K562 (cell line): ENCODE data around the gene GSK3B. TPM values are rescaled to one million over a fixed set of nuclear protein-coding genes. Genes with fewer than 3 reads are reported as not detected.

Experiments
- ATAC-seq: fragments of 200-7000 bp; cut with Tn5 transposase; 3 replicates; pipeline ENCODE4 v1.9.1; 2020; ENCODE audit warnings: moderate library complexity
- BruUV-seq: library from RNA; stranded (reverse); fragments of 400-500 nt; replicated peaks from 2 replicates; lab custom pipeline; 2021; lab: Mats Ljungman, UMichigan
- CTCF ChIA-PET: fragments of 300-600 bp; formaldehyde crosslinking; extraction: SDS; loops from one replicate; lab custom pipeline; 2021; ENCODE audit warnings: low intra/inter-chr PET ratio; lab: Yijun Ruan, JAX
- POLR2A ChIA-PET: fragments of 300-600, 350-650 bp; sonication (Branson Sonifier 250); formaldehyde crosslinking; extraction: SDS; loops from one replicate; lab custom pipeline; 2021; ENCODE audit warnings: antibody characterized with exemption, inconsistent platforms; lab: Yijun Ruan, JAX
- DNase-seq, 4 experiments: peaks; one replicate each; pipeline versions ENCODE4 v3.0.0 to v3.0.0-alpha.2; 2011 to 2018; ENCODE audit warnings: low spot score in 3 of 4, mixed read lengths in 3 of 4; ENCODE audit errors: extremely low read depth in 1 of 4
- FAIRE-seq: peaks from 2 replicates; lab custom pipeline; 2011; peaks lifted over from hg19 to GRCh38; lab: Jason Lieb, UNC
- H2AFZ ChIP-seq: 2 replicates; pipeline ENCODE4 v1.6.0; 2011; ENCODE audit warnings: low read depth, low read length, control low read depth, inconsistent platforms
- H3K27ac ChIP-seq: fragments of 200-600 bp; 3 replicates; pipeline ENCODE4 v1.8.0; 2011; ENCODE audit warnings: low read depth, mild to moderate bottlenecking, control low read depth, inconsistent platforms, low read length, moderate library complexity, mixed read lengths; ENCODE audit errors: extremely low read depth
- H3K27me3 ChIP-seq, 2 experiments: fragments of 300-600 bp in 1 of 2; 2 replicates in 1 of 2; 3 replicates in 1 of 2; pipeline versions ENCODE4 v1.6.0 to v1.8.0; 2011; ENCODE audit warnings: inconsistent platforms in 2 of 2, low read length in 2 of 2, mild to moderate bottlenecking in 1 of 2, mixed read lengths in 1 of 2, moderate library complexity in 1 of 2; ENCODE audit not compliant: control insufficient read depth in 2 of 2, insufficient read depth in 2 of 2
- H3K36me3 ChIP-seq: fragments of 300-600 bp; 3 replicates; pipeline ENCODE4 v1.8.0; 2011; ENCODE audit warnings: mild to moderate bottlenecking, low read length, inconsistent platforms; ENCODE audit not compliant: control insufficient read depth, insufficient read depth
- H3K4me1 ChIP-seq, 2 experiments: fragments of 200-600 bp in 1 of 2; replicated peaks in 1 of 2; 2 replicates in 1 of 2; 3 replicates in 1 of 2; pipeline versions ENCODE4 v1.5.1 to v1.8.0; 2011; ENCODE audit warnings: inconsistent platforms in 2 of 2, low read length in 2 of 2, mild to moderate bottlenecking in 1 of 2, mixed read lengths in 1 of 2, moderate library complexity in 1 of 2; ENCODE audit not compliant: control insufficient read depth in 2 of 2, insufficient read depth in 2 of 2
- H3K4me2 ChIP-seq: 2 replicates; pipeline ENCODE4 v1.6.1; 2011; ENCODE audit warnings: low read length, control low read depth, inconsistent platforms, mixed read lengths; ENCODE audit not compliant: insufficient read depth
- H3K4me3 ChIP-seq: fragments of 200-600 bp; sonication (generic), shearing (Covaris generic); 2 replicates; pipeline ENCODE4 v1.5.1; 2016; ENCODE audit warnings: control low read depth, inconsistent platforms
- H3K79me2 ChIP-seq: fragments of 200-600 bp; 3 replicates; pipeline ENCODE4 v1.8.0; 2011; ENCODE audit warnings: low read length, inconsistent platforms; ENCODE audit not compliant: control insufficient read depth, insufficient read depth
- H3K9ac ChIP-seq, 2 experiments: 2 replicates each; pipeline versions ENCODE4 v1.6.0 to v1.6.1; 2011; ENCODE audit warnings: low read depth in 2 of 2, low read length in 2 of 2, control low read depth in 1 of 2, inconsistent platforms in 1 of 2, mild to moderate bottlenecking in 1 of 2, mixed read lengths in 1 of 2; ENCODE audit not compliant: insufficient read depth in 1 of 2
- H3K9me1 ChIP-seq: one replicate; pipeline ENCODE4 v1.6.0; 2011; ENCODE audit warnings: inconsistent platforms, mild to moderate bottlenecking, low read length, moderate library complexity; ENCODE audit not compliant: control insufficient read depth, insufficient read depth
- H3K9me3 ChIP-seq: replicated peaks from 2 replicates; pipeline ENCODE4 v1.5.1; 2011; ENCODE audit warnings: low read depth, low read length, inconsistent platforms; ENCODE audit not compliant: control insufficient read depth, insufficient read depth
- H4K20me1 ChIP-seq: replicated peaks from 2 replicates; pipeline ENCODE4 v1.6.1; 2011; ENCODE audit warnings: low read length, inconsistent platforms, mixed read lengths; ENCODE audit not compliant: control insufficient read depth, insufficient read depth
- CC2D1A ChIP-seq: fragments of 450-650 bp; IDR thresholded peaks from 2 replicates; pipeline ENCODE4 v1.6.1; 2017; ENCODE audit warnings: mild to moderate bottlenecking
- ELF1 ChIP-seq: fragments of 200-800 bp; sonication (Bioruptor generic); IDR thresholded peaks from 2 replicates; pipeline ENCODE4 v1.6.1; 2016; ENCODE audit warnings: missing genetic modification characterization, missing compliant biosample characterization
- NELFE ChIP-seq: IDR thresholded peaks from 2 replicates; pipeline ENCODE4 v1.6.1; 2011; ENCODE audit warnings: mild to moderate bottlenecking; ENCODE audit not compliant: insufficient read depth, insufficient read length
- SPI1 ChIP-seq: IDR thresholded peaks from 2 replicates; pipeline ENCODE4 v1.6.1; 2011; ENCODE audit warnings: low read depth, low read length, control low read depth, borderline replicate concordance
- WGBS: fragments of 100-300 bp; shearing (Covaris generic); methylation state at CpG from one replicate; pipeline ENCODE4 v1.1.6; 2016; ENCODE audit warnings: low coverage, mixed read lengths; ENCODE audit not compliant: insufficient coverage; ENCODE audit errors: missing lambda C conversion rate; 5-methylcytosine and 5-hydroxymethylcytosine counted together
- in situ Hi-C: fragments of 300-500 bp; cut with MboI; formaldehyde crosslinking; loops from 4 replicates; pipeline ENCODE4 v1.15.0; 2018; ENCODE audit warnings: inconsistent platforms, mixed read lengths
- intact Hi-C: fragments of 100-400 bp; cut with micrococcal nuclease; formaldehyde crosslinking; loops from 2 replicates; pipeline ENCODE4 v1.14.2; 2022
- polyA plus RNA-seq, 8 experiments: library from polyadenylated mRNA; depleted of rRNA in 4 of 8; stranded (reverse) in 5 of 8; unstranded in 3 of 8; fragments of >200 nt; fragmentation: Nextera tagmentation in 2 of 8; fragmentation: Illumina TruSeq in 1 of 8; extraction: Ambion mirVana in 2 of 8; extraction: Trizol in 1 of 8; gene quantifications; 2 replicates each; pipeline versions ENCODE4 v1.2.1 to v1.2.3, GENCODE V29; 2011 to 2014; ENCODE audit warnings: inconsistent platforms in 1 of 8, missing spikeins in 1 of 8
- total RNA-seq, 7 experiments: library from RNA; depleted of rRNA in 6 of 7; stranded (reverse); fragments of >200 nt in 6 of 7; fragmentation: Illumina TruSeq in 2 of 7; extraction: Trizol in 2 of 7; gene quantifications; 2 replicates each; pipeline versions ENCODE4 v1.2.1 to v1.2.3, GENCODE V29; 2011 to 2021; ENCODE audit warnings: low replicate concordance in 1 of 7
- TF ChIP-seq, protein P1 (sequence below), 3 experiments: IDR thresholded peaks in 2 of 3; conservative IDR thresholded peaks in 1 of 3; 2 replicates each; pipeline ENCODE4 v1.5.1; 2011 to 2012; ENCODE audit warnings: low read length in 3 of 3, mild to moderate bottlenecking in 3 of 3, control low read depth in 2 of 3, improper control_type of control experiment in 1 of 3, inconsistent platforms in 1 of 3, low read depth in 1 of 3, mixed read lengths in 1 of 3, moderate library complexity in 1 of 3; ENCODE audit not compliant: insufficient read depth in 2 of 3
- TF ChIP-seq, protein P2 (sequence below): sonication (generic); formaldehyde crosslinking; IDR thresholded peaks from 2 replicates; pipeline ENCODE4 v1.9.0; 2022; ENCODE audit warnings: mild to moderate bottlenecking, missing genetic modification reagents
- TF ChIP-seq, protein P3 (sequence below): IDR thresholded peaks from 2 replicates; pipeline ENCODE4 v1.6.1; 2014; ENCODE audit warnings: antibody characterized with exemption
- TF ChIP-seq, protein P4 (sequence below), 2 experiments: IDR thresholded peaks; 2 replicates each; pipeline ENCODE4 v1.6.1; 2012; ENCODE audit warnings: improper control_type of control experiment in 2 of 2, low read depth in 2 of 2, low read length in 2 of 2, borderline replicate concordance in 1 of 2

GSK3B gene
- total and polyA plus RNA-seq, 9 of the 15 experiments (the other 6 are each of a cell fraction or from before 2014, with no cell fraction given) = 4.7 to 25.0 (median 18.7) TPM

DNA sequence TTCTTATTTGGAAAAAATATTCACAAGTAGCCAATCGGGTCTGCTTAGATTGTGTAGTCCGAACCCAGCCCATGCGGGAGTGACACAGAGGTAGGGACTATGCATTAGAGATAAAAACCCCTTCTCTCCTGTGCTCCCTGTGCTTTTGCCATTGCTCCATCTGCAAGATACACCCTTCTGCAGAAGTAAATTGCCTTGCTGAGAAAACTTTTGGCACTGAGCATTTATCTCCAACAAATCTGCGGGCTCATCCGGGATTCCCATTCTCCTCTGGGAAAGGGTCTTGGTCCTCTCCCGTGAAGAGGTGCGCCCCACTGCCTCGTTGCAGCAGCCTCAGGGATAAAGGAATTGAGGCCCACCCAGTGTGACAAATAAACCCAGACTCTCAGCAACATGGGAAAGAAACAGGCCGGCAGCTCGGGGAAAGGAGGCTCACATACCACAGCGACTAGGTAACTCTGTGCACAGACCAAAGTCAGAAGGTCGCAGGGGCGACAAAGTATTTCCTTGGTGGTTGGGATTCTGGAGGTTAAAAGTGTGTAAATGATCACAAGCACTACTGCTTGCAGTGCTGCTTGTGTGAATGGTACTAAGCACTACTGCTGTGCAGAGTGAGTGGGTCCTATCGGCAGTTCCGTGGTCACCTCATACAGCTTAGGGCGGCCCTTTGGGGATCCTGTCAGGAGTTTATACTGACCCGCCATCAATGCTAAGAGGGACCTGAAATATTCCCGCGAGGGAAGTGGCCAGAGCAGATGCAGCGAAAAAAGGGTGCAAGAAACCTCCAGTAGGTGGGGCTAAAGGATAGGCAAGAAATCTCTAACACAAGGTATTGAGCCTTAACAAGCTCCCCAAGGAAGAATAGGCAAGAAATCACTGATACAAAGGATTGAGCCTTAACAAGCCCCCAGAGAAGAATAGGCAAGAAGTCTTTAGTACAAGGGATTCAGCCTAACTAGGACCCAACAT lies 54.3 kb downstream of the GSK3B start (continued):
- TF ChIP-seq, protein P1, sequence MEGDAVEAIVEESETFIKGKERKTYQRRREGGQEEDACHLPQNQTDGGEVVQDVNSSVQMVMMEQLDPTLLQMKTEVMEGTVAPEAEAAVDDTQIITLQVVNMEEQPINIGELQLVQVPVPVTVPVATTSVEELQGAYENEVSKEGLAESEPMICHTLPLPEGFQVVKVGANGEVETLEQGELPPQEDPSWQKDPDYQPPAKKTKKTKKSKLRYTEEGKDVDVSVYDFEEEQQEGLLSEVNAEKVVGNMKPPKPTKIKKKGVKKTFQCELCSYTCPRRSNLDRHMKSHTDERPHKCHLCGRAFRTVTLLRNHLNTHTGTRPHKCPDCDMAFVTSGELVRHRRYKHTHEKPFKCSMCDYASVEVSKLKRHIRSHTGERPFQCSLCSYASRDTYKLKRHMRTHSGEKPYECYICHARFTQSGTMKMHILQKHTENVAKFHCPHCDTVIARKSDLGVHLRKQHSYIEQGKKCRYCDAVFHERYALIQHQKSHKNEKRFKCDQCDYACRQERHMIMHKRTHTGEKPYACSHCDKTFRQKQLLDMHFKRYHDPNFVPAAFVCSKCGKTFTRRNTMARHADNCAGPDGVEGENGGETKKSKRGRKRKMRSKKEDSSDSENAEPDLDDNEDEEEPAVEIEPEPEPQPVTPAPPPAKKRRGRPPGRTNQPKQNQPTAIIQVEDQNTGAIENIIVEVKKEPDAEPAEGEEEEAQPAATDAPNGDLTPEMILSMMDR (IDR thresholded peaks at IDR 0.05 in 2 of 3, conservative IDR thresholded peaks at IDR 0.05 in 1 of 3; ENCODE audit: insufficient read depth in 2 of 3, low read depth in 1 of 3, low read length in 3 of 3) = peak in 2 of 3 experiments; percentile 18 to 22; a peak in 1 of 6 replicates
- no peak for TF ChIP-seq ELF1 (tag)
- TF ChIP-seq, all 486 proteins: peak for 7

DNA sequence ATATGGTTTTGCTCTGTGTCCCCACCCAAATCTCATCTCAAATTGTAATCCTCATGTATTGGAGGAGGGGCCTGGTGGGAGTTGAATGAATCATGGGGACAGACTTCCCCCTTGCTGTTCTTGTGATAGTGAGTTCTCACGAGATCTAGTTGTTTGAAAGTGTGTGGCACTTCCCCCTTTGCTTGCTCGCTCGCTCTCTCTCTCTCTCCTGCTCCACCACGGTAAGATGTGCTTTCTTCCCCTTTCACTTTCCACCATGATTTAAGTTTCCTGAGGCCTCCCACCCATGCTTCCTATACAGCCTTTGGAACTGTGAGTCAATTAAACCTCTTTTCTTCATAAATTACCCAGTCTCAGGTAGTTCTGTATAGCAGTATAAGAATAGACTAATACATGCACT lies 60.7 kb downstream of the GSK3B start:
- FAIRE-seq (no peak), ATAC-seq (no peak), DNase-seq (no peak)
- peaks cover 68% of the 10 kb centered on the region for H3K79me2 ChIP-seq
- POLR2A ChIA-PET = no interaction called here
- no peak overlapping the region for H3K4me3 ChIP-seq
- H3K27ac ChIP-seq = no peak overlapping the region
- CTCF ChIA-PET = no interaction called here
- peaks cover 0 to 2% of the 10 kb centered on the region in 2 experiments; a peak in 1 of 5 replicates for H3K4me1 ChIP-seq
- TF ChIP-seq, protein P2, sequence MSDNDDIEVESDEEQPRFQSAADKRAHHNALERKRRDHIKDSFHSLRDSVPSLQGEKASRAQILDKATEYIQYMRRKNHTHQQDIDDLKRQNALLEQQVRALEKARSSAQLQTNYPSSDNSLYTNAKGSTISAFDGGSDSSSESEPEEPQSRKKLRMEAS (CRISPR knock-in tag) = no peak
- no peak for TF ChIP-seq NELFE
- peak; percentile 57; the same call in 1 of the 2 replicates for TF ChIP-seq SPI1
- TF ChIP-seq, protein P3, sequence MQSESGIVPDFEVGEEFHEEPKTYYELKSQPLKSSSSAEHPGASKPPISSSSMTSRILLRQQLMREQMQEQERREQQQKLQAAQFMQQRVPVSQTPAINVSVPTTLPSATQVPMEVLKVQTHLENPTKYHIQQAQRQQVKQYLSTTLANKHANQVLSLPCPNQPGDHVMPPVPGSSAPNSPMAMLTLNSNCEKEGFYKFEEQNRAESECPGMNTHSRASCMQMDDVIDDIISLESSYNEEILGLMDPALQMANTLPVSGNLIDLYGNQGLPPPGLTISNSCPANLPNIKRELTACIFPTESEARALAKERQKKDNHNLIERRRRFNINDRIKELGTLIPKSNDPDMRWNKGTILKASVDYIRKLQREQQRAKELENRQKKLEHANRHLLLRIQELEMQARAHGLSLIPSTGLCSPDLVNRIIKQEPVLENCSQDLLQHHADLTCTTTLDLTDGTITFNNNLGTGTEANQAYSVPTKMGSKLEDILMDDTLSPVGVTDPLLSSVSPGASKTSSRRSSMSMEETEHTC = no peak
- TF ChIP-seq, protein P4, sequence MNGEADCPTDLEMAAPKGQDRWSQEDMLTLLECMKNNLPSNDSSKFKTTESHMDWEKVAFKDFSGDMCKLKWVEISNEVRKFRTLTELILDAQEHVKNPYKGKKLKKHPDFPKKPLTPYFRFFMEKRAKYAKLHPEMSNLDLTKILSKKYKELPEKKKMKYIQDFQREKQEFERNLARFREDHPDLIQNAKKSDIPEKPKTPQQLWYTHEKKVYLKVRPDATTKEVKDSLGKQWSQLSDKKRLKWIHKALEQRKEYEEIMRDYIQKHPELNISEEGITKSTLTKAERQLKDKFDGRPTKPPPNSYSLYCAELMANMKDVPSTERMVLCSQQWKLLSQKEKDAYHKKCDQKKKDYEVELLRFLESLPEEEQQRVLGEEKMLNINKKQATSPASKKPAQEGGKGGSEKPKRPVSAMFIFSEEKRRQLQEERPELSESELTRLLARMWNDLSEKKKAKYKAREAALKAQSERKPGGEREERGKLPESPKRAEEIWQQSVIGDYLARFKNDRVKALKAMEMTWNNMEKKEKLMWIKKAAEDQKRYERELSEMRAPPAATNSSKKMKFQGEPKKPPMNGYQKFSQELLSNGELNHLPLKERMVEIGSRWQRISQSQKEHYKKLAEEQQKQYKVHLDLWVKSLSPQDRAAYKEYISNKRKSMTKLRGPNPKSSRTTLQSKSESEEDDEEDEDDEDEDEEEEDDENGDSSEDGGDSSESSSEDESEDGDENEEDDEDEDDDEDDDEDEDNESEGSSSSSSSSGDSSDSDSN (IDR thresholded peaks at IDR 0.05; ENCODE audit: borderline replicate concordance in 1 of 2, low read depth in 2 of 2, low read length in 2 of 2) = no peak
- 0 out of 2 replicates have a peak, but pooled peaks have one; percentile 24 for TF ChIP-seq CC2D1A
- no TSS peak for BruUV-seq
- H2AFZ ChIP-seq = no peak overlapping the region
- in situ Hi-C loops = no loop called here
- H3K27me3 ChIP-seq = no peaks in the 10 kb centered on the region
- no peak overlapping the region for H3K9ac ChIP-seq
- intact Hi-C loops = no loop called here
- no peaks in the 10 kb centered on the region for H4K20me1 ChIP-seq
- WGBS = 77% methylated on average over 4 of the region's 4 CpGs
- H3K9me3 ChIP-seq = no peaks in the 10 kb centered on the region; the same call in 1 of the 2 replicates
- no peaks in the 10 kb centered on the region for H3K9me1 ChIP-seq
- no peak overlapping the region for H3K4me2 ChIP-seq
- H3K36me3 ChIP-seq = no peaks in the 10 kb centered on the region
